HG02571 (cell line): ENCODE measurements around the gene UBE2V1.
"Not testable (repeated sequence)": the region's sequence is repeated elsewhere in the genome, so short reads cannot be mapped to it uniquely, and the experiment has no call there.

ENCODE experiments used
- ATAC-seq: cut with Tn5 transposase; IDR thresholded peaks from one replicate; pipeline ENCODE4 v1.9.1; 2021; ENCODE audit warnings: mild to moderate bottlenecking, moderate library complexity; ENCODE audit not compliant: unreplicated experiment

The UBE2V1 gene

DNA sequence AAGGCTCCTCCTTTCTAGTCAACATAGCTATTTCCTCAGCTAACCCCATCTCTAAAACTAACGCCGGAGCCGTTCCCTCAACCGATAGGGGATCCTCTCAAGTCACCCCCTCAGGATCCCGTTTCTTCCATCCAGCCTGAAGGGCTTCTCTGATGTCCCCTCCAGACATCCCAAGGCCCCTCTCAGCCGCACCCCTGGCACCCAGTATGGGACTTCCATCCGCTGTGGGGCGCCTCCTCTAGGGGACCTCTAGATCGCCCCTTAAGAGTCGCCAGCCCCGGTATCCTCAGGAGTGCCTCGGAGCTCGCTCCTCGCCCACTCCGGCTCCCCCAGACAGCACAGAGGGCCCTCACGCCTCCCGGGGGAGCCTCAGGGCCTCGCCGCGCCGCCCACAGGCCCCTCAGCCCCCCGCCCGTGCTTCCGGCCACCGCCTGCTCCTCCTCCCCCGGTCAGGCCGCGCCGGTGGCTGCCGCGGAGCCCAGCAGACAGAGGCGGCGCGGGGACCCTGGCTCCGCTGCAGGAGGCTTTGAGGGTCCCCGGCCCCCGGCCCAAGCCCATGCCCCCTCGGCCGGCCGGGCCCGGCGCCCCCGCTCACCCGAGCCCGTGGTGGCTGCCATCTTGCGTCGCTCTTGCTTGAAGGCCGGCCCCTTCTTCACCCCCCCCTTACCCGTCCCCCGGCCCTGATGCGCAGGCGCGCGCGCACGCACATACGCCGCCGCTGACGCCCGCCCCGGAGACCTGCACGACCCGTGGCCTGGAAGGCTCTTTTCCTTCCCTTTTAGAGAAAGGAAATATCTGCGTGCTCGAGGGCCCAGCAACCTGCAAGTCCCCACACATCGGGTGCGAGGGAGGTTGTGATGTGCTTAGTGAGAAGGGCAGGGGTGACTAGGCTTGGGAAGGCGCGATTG is at the start of gene UBE2V1:
Gene UBE2V1, minus strand, starts transcription at position 639 of the 908 bp plus-strand sequence. Its CDS starts 22 bp downstream, at position 617.
- ATAC-seq: peak; percentile 42

DNA sequence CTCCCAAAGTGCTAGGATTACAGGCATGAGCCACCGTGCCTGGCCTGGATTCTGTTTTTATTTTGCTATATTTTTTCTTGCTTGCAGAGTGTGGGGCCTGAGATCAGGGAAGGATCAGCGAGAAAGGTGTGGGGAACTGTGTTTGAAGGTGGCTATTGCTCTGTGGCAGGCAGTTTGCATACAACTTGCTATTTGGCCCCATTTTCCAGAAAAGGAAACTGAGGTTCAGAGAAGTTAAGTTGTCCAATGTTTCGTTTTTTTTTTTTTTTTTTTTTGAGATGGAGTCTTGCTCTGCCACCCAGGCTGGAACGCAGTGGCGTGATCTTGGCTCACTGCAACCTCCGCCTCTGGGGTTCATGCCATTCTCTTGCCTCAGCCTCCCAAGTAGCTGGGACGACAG is 48.5 kb upstream of the UBE2V1 start:
- not testable (repeated sequence) for ATAC-seq

DNA sequence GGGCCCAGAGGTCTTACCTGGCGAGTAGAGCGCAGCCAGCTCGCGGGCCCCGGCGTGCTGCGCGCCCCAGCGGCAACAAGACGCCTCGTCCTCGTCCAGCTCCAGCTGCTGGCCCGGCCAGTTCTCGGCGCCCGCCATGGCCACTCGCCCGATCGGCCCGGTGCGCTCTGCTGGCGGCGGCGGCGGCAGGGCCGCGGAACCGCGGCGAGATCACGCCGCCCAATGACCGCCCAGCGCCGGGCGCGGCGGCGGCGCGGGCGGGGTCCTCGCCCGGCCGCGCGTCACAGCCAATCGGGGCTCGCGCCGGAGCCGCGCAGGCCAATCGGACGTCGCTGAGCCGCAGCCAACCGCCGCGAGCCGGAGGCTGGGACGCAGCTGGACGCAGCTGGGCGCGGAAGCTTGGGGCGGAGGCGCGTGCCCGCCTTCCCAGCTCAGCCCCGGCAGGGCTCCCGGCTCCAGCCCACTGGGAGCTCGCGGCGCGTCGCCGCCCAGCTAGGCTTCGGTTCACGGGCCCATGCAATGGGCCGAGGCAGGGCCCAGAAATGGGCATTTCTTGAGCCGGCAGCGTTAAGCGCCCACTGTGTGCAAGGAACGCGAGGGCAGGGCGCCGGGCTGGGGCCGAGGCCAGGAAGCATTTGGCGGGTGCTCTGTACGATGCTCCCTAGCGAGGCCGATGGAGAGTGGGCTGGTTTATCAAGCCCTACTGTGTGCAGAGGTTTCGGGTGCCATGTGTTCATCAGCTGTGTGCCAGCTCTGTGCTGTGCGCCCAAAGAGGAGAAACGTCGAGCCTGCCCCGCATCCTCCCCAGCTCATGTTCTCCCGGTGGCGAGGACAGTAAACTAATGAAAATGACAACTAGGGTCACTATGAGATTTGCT is 40.8 kb upstream of the UBE2V1 start, which contains the start of gene PEDS1:
Gene PEDS1, minus strand, starts transcription at position 224 of the 878 bp plus-strand sequence. Its CDS starts 86 bp downstream, at position 138.
- peak; percentile 88 for ATAC-seq

DNA sequence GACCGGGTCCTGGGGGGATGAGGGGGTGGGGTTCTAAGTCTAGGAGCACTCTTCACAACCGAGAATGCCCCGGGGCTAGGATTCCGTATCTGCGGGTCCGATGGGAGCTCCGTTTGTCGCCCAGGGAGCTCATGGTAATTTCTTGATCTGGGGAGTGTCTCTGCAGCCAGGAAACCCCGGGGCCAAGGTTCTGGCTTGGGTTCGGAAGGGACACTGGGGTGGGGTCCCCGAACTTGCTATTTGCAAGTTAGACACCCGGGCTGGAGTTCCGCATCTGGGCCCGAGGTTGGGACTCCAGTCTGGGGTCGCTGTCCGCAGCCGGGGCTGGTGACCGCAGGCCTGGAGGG is 40.2 kb upstream of the UBE2V1 start:
- ATAC-seq: no peak

DNA sequence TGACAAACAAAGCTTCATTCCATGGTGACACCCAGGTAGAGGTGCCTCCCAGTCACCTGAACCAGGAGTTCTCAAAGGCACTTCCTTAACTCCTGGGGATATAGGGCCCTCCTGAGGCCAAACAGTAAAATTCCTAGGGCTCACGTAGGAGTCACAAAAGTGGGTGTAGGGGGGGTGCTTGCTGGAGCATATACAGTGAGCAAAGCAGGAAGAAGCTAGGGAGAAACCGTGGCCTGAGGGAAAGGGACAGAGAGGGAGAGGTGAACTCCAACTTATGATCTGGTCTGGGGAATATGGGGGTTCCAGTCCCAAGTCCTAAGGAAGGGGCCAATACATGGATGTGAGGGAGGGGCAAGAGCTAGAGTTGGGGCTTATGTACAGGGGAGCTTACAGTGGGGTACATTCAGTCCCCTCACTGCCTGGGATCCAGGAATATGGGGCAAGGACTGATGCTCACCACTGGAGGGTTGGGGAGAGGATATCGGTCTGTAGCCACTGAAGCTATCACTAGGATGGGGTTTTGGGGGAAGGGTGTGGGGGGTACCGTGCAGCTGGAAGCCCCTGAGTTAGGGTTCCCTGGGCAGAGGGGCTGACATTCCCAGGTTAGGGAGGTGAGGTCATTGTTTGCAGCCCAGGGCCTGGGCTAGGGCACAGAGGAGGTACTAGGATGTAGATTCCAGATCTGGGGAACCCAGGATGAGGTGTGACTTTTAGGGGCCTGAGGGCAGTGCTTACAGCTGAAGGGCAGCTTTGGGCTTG is 39.6 kb upstream of the UBE2V1 start:
- ATAC-seq: no peak

DNA sequence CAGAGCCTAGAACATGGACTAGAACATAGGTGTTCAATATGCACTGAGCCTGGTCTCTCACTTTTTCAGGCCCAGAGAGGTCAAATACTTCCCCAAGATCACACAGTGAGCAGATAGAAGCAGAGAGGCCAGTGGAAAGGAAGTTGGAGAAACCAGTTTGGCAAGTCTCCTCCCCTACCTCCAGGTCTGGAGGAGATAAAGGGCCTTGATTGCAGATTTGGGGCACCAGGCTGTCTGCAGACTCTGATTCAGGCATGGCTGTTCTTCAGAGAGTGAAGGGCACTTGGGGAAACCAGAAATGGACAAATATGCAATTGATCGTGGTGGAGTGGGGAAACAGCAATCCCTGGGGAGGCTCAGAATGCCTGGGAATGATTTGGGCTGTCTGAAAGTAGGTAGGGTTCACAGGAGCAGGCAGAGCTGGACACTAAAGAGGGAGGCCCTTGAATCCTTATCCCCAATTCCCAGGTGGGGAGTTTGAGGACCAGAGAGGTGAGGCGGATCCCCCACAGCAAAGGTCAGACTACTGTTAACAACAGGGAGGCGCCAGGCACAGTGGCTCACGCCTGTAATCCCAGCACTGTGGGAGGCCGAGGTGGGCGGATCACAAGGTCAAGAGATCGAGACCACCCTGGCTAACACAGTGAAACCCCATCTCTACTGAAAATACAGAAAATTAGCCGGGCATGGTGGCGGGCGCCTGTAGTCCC is 38.2 kb upstream of the UBE2V1 start:
- ATAC-seq: no peak

GRCh38 chr20:50149481-50150254 is 36.7 kb upstream of the UBE2V1 start:
- ATAC-seq: no peak

DNA sequence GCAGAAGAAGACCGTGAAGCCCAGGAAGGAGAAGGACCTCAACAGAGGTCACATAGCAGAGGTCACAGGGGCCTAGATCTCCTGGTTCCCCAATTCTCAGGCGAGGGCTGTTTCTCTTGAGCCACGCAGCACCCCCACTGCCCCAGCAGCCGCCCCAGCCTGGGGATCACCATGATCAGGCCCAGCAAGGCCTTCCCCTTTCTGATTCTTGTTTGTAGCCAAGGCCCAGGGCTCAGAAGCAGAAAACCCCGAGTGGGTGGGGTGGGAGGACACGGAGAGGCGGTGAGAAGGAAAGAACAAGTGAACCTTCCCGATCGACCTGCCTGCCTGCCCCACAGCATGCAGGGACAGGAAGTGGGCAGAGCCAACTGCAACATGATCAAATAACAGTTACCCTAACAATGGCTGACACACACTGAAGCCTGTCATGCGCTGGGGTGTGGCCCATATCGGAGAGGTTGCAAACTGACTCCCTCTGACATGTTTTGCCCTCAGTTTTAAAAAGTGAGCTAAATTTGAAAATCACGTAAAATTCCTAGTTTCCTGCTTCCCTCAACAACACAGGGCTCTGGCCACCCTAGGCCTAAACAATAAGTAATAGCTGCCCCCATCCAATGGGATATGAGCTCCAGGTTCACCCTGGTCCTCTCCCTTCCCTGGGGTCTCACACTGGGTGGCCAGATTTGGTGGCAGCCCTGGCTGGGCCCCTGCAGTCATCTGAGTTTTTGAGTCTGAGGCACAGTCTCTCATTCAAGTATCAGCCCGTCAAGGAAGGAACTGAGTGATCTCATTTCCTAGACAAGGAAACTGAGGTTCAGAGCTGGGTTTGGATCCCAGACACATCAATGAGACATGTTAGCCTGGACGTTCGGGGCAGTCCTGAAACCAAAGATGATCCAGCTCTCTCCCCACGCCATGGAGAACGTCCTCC is 34.0 kb upstream of the UBE2V1 start:
- peak; percentile 42 for ATAC-seq

GRCh38 chr20:50146214-50146613 is 33.3 kb upstream of the UBE2V1 start:
- no peak for ATAC-seq

GRCh38 chr20:50145566-50145965 is 32.6 kb upstream of the UBE2V1 start:
- ATAC-seq: no peak

DNA sequence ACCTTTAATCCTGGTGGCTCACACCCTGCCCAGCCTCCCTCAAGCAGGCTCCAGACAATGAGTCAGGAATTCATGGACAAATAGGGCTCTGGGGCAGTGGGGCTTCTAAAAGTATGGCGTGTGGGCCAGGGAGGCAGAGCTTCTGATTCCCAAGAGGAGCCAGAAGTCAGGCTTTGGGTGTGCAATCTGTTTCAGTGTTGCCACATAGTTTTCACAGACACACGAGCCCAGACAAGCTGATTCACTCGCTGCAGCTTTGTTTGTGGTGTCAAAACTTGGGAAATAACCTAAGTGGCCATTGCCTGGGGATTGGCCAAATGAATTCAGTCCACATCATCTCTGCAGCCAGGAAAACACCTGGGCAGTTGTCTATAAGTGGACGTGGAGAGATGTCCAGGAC is 31.4 kb upstream of the UBE2V1 start:
- ATAC-seq: no peak

DNA sequence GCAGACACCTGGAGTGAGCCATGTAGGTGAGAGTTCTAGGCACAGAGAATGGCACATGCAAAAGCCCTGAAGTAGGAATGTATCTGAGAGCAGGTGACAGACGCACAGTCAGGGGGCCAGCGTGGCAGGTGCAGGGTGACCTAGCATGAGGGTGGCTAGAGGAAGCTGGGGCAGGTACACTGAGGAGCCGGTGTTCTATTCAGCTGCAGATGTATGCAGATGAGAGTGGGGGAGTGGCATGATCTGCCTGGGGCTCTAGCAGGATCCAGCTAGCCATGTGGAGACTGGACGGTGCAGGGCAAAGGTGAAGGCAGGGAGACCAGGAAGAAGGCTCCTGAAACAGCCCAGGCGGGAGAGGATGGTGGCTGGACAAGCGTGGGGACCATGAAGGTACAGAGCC is 29.9 kb upstream of the UBE2V1 start:
- ATAC-seq: no peak

DNA sequence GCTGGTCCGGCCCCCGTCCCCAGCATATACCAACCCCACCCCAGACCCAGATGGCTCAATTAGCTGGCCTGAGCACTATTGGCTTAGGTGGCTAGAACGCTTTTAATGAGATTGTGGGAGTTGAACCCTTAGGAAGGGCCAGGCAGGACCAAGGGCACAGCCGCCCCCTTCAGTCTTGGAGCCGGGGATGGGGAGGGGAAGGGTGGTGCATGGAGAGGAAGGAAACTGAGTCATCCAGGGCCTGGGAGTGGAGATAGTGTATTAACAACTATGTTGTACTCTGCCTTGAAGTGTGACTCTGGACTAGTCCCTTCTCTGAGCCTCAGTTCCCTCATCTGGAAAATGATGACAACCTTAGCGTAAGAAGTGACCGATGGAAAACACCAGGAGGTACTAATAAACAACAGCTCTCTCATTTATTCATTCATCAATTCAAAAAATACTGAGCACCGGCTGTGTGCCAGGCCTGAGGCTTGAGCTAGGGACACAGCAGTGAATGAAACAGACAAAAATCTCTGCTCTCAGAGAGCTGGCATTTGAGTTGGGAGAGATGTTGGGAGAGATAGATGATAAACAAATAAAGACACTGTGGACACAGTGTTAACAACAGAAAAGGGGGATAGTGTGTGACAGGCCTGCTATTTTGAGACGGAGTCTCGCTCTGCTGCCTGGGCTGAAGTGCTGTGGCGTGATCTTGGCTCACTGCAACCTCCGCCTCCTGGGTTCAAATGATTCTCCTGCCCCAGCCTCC is 29.0 kb upstream of the UBE2V1 start:
- ATAC-seq: no peak

GRCh38 chr20:50141018-50141675 is 28.2 kb upstream of the UBE2V1 start:
- ATAC-seq: no peak

DNA sequence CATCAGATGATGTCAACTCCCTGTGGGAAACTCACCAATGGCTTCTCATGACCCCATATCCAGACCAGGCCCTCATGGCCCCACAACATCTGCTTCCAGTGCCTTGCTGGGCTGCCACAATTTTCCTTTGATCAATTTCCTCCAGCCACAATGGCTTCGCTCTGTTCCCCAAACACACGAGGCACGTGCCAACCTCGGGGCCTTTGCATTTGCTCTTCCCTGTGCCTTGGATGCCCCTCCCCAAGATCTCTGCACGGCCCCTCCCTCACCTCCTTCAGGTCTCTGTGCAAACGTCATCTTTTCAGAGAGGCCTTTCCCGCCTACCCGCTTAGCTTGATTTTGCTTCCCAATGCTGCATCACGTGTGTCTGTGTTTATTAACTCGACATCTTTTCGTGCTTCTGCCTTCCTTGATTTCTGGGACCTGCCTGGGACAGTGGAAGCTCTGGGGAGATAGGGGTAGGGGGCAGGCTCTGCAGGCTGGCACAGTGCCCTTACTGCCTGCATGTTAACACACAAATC is 27.4 kb upstream of the UBE2V1 start:
- ATAC-seq: no peak

- no peak for ATAC-seq
Measured at GRCh38 chr20:50138479-50139393, 25.8 kb upstream of the UBE2V1 start.
